Cardiac fibroblast (primary cell): ENCODE measurements around the gene RRP9.

Experiments
- DNase-seq, 2 donors: peaks; one replicate each; pipeline versions ENCODE4 v3.0.0 to v3.0.0-alpha.2; 2010; ENCODE audit warnings: low read depth in 2 of 2
- H3K4me3 ChIP-seq, 2 donors: replicated peaks in 1 of 2; 1 replicate in 1 of 2; 2 replicates in 1 of 2; pipeline ENCODE4 v1.5.1; 2011; ENCODE audit warnings: low read depth in 2 of 2, low read length in 2 of 2, mild to moderate bottlenecking in 2 of 2, moderate library complexity in 1 of 2
- TF ChIP-seq, protein P1 (sequence below): IDR thresholded peaks from one replicate; pipeline ENCODE4 v1.5.1; 2011; ENCODE audit warnings: low read depth, mild to moderate bottlenecking, low read length, inconsistent platforms

The RRP9 gene

DNA sequence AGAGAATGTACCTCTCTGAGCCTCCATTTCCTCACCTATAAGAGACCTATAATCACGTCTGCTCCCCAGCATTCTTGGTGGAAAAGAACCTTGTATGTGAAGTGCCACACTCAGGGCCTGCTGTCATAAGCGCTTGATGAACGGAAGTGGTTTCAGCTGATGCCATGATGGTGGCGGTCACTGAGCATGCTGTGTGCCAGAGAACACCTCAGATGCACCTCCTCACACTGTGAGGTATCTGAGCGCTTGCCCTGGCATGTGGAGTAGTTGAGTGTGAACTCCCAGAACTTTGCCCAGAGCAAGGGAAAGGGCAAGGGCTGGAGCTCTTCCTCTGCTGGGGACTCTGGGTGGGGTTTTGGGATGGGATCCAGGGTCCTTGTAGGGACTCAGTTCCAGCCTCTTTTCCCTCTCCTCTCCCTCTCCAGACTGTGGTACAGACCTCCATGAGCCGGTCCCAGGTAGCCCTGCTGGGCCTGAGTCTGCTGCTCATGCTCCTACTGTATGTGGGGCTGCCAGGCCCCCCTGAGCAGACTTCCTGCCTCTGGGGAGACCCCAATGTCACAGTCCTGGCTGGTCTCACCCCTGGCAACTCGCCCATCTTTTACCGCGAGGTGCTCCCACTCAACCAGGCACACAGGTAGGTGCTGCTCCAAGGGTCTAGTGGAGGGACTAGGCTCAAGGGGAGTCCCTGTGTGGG, 35.9 kb upstream of the RRP9 start:
- no peak for DNase-seq
- H3K4me3 ChIP-seq, result no peak overlapping the region
- TF ChIP-seq, protein P1, sequence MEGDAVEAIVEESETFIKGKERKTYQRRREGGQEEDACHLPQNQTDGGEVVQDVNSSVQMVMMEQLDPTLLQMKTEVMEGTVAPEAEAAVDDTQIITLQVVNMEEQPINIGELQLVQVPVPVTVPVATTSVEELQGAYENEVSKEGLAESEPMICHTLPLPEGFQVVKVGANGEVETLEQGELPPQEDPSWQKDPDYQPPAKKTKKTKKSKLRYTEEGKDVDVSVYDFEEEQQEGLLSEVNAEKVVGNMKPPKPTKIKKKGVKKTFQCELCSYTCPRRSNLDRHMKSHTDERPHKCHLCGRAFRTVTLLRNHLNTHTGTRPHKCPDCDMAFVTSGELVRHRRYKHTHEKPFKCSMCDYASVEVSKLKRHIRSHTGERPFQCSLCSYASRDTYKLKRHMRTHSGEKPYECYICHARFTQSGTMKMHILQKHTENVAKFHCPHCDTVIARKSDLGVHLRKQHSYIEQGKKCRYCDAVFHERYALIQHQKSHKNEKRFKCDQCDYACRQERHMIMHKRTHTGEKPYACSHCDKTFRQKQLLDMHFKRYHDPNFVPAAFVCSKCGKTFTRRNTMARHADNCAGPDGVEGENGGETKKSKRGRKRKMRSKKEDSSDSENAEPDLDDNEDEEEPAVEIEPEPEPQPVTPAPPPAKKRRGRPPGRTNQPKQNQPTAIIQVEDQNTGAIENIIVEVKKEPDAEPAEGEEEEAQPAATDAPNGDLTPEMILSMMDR, result no peak

DNA sequence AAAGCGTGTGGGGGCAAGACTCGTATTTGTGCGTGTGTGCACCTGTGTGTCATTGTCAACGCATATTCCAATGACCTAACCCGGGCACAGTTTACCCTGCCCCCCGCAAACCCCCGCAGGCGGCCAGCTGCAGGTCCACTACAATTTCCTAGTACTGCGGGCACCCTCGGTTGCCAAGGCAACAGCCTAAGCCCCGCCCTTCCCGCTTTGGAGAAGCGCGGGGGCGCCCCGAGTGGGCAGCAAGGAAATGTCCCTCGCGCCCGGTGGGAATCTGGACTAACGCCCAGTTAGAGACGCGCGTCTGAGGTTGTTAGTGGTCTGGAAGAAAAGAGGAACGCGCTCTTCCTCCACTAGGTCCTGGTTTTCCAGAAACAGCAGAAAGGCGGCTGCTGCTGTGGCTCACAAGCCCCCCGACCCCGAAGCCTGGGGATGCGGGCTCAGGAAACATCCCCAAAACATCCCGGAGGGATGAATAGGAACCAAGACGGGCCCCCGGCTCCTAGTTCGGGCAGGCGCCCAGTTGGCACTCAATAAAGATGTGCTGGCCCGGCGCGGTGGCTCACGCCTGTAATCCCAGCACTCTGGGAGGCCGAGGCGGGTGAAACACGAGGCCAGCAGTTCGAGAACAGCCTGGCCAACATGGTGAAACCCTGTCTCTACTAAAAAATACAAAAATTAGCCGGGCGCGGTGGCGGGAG, 34.3 kb upstream of the RRP9 start:
- TF ChIP-seq, protein P1, result no peak
- H3K4me3 ChIP-seq, result peak overlapping the region; percentile 53 to 82
- peak; percentile 50 to 76 for DNase-seq

DNA sequence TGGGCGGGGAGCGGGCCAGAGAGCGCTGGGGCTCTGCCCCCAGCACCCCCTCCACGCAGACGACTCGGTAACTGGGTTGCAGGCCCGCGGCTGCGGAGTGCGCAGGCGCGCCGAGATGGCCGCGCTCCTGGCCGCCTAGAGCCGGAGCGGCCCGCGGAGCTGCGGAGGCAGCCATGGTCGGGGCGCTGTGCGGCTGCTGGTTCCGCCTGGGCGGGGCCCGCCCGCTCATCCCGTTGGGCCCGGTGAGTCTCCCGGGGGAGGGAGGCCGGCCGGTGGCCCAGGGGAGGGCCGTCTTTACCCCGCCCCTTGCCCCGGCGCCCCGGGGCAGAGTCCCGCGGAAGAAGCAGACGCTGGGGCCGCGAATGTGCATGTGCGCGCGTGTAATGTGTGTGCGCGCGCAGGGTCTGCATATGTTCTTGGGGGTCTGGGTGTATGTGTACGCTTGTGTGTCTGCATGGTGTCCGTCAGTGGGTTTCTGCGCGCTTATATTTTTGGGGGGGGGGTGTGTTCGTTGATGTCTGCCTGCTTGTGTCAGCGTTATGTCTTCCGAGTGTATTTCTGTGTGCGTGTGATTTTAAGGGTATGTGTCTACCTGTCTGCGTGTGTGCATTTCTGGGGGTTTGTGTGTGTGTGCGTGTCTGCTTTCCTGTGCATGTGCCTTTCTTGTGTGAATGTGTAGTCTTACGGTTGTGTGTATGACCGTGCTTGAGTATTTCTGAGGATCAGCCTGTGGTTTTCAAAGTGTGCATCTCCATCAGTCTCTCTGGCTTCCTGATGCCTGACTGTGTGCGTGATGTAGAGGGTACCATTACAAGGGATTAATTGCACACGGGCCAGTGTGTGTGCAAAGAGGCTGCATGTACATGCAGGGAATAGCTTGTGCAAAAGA, 33.5 kb upstream of the RRP9 start, which contains the start of gene ABHD14A:
ABHD14A (plus strand) TSS at position 102 of the 889 bp plus-strand sequence; CDS start at position 174, 72 bp downstream.
- TF ChIP-seq, protein P1, result no peak

DNA sequence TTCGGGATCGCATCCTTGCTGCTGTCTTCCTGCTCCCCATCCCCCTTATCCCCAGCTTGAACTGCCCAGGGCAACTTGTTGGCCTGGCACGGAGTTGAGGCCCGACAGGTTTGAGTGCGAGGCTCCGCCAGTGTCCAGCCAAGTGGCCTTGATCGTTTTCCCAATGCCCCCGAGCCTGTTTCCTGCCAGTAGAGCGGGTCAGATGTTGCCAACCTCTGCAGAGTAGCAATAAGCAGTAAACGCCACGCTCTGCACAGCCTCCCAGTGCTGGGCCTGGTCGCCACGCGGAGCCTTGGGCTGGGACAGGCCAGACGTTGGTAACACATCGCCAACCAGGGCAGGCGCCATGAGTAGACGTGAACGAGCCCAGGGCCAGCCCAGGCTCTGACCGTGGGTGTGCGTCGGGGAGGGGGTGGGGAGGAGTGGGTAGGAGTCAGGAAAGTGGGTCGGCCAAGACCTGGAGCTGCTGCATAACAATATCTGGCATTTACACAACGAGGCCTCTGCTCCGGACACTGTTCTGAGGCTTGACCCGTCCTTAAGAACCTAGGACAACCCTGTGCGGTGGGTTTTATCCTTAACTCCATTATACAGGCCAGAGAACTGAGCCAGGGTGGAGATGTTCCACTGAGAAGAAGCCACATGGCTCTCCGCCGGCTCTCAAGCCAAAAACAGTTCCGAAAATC, 32.7 kb upstream of the RRP9 start:
- H3K4me3 ChIP-seq, result peak overlapping the region; percentile 75 to 82
- TF ChIP-seq, protein P1, result no peak
- DNase-seq, result no peak

More for the DNA sequence above, 33.5 kb upstream of the RRP9 start, which contains the start of gene ABHD14A:
- peak within 1 kb of the TSS; percentile 75 to 82 for H3K4me3 ChIP-seq
- DNase-seq, result peak; percentile 59 to 74

DNA sequence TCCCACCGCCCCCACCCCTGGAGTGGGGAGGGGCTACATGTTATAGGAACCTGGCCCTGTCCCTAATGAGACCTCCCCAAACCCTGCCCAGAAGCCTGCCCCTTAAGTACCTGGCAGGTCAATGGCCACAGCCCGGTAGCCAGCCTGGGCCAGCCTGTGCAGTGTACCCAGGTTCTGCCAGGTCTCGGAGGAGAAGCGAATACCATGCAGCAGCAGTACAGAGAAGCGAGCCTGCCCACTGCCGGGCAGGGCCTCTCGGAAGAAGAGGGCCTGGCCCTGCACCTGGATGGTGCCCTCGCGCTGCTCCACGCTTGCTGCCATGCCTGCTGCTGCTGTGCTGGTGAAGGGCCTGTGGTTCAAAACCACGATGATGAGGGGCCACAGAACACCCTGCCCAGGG, 29.6 kb upstream of the RRP9 start:
- TF ChIP-seq, protein P1, result no peak
- DNase-seq, result no peak
- H3K4me3 ChIP-seq, result no peak overlapping the region
